ENCODE measurements around the gene APAF1.

Gene APAF1

DNA sequence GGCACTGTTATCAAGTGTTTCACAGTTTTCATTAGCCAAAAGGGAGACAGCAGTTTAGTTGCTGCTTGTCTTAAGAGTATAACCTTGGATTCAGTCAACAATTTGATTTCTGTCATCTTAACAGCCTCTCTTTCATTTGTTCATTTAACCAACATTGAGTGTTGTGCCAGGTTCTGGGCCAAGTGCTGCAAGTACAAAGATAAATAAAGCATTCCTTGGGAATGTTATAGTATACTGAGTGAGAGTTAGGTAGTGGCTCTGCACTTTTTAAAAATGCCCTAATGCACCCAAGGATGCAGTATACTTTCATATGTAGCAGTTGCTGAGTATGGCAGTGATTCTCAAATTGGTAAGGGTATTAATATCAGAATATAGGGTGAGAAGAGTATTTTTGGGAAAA lies 15.4 kb downstream of the APAF1 start:
- POLR2A ChIA-PET (ENCODE audit: low non-redundant PET), result no interaction called here
- TF ChIP-seq, protein P1, sequence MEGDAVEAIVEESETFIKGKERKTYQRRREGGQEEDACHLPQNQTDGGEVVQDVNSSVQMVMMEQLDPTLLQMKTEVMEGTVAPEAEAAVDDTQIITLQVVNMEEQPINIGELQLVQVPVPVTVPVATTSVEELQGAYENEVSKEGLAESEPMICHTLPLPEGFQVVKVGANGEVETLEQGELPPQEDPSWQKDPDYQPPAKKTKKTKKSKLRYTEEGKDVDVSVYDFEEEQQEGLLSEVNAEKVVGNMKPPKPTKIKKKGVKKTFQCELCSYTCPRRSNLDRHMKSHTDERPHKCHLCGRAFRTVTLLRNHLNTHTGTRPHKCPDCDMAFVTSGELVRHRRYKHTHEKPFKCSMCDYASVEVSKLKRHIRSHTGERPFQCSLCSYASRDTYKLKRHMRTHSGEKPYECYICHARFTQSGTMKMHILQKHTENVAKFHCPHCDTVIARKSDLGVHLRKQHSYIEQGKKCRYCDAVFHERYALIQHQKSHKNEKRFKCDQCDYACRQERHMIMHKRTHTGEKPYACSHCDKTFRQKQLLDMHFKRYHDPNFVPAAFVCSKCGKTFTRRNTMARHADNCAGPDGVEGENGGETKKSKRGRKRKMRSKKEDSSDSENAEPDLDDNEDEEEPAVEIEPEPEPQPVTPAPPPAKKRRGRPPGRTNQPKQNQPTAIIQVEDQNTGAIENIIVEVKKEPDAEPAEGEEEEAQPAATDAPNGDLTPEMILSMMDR (conservative IDR thresholded peaks at IDR 0.05; ENCODE audit: low read depth), result no peak
- CTCF ChIA-PET, result no interaction called here
- H3K27ac ChIP-seq, result no peak overlapping the region
- DNase-seq (ENCODE audit: low spot score), result no peak

DNA sequence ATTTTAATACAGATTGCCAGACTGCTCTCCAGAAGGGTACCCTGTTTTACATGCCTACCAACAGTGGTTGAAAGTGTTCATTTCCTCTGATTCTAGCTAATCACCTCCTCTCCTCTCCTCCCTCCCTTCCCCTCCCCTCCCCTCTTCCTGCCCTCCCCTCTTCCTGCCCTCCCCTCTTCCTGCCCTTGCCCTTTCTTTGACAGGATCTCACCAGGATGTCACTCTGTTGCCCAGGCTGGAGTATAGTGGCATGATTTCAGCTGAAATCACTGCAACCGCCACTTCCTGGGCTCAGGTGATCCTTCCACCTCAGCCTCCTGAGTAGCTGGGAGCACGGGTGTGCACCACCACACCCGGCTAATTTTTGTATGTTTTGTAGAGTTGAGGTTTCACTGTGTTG lies 24.7 kb downstream of the APAF1 start:
- DNase-seq (ENCODE audit: low spot score), result no peak
- TF ChIP-seq, protein P1 (conservative IDR thresholded peaks at IDR 0.05; ENCODE audit: low read depth), result no peak
- H3K27ac ChIP-seq, result no peak overlapping the region
- POLR2A ChIA-PET (ENCODE audit: low non-redundant PET), result no interaction called here
- CTCF ChIA-PET, result no interaction called here

DNA sequence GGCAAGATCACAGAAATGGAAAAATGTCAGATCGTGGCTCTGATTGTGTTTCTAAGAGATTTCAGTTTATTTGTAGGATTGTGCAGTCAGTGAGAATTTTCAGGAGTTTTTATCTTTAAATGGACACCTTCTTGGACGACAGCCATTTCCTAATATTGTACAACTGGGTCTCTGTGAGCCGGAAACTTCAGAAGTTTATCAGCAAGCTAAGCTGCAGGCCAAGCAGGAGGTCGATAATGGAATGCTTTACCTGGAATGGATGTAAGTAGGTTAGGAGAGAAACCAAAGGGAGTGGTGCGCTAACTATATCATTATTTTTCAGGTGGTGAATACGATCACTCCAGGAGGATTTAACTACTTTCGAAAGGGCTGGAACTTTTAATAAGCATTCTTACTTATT lies 26.4 kb downstream of the APAF1 start:
- H3K27ac ChIP-seq, result no peak overlapping the region
- POLR2A ChIA-PET (ENCODE audit: low non-redundant PET), result no interaction called here
- no peak for DNase-seq (ENCODE audit: low spot score)
- CTCF ChIA-PET, result no interaction called here
- TF ChIP-seq, protein P1 (conservative IDR thresholded peaks at IDR 0.05; ENCODE audit: low read depth), result no peak

DNA sequence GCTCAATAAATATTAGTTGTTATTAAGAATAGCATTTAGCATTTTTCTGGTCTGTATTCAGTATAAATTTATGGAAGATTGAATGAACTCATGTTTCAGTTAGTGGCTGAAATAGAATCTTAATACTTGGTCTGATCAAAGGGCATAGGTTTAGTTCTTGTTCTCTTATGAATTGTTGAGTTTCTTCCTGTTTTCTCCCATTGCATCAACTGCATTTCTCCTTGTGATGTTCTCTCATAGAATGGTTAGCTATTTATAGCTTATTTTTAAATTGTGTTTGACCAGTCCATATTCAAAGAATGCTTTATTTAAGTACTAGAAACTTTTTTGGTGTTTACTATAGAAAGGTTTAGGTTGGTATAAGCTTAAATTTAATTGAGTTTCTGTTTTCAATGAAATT lies 29.8 kb downstream of the APAF1 start:
- CTCF ChIA-PET, result interaction anchor here (0.5 kb wide), 1 partner anchor 30 kb away, joined by 3 read pairs; the partner anchor contains the start of gene IKBIP
- TF ChIP-seq, protein P1 (conservative IDR thresholded peaks at IDR 0.05; ENCODE audit: low read depth), result no peak
- no peak overlapping the region for H3K27ac ChIP-seq
- POLR2A ChIA-PET (ENCODE audit: low non-redundant PET), result no interaction called here
- no peak for DNase-seq (ENCODE audit: low spot score)

DNA sequence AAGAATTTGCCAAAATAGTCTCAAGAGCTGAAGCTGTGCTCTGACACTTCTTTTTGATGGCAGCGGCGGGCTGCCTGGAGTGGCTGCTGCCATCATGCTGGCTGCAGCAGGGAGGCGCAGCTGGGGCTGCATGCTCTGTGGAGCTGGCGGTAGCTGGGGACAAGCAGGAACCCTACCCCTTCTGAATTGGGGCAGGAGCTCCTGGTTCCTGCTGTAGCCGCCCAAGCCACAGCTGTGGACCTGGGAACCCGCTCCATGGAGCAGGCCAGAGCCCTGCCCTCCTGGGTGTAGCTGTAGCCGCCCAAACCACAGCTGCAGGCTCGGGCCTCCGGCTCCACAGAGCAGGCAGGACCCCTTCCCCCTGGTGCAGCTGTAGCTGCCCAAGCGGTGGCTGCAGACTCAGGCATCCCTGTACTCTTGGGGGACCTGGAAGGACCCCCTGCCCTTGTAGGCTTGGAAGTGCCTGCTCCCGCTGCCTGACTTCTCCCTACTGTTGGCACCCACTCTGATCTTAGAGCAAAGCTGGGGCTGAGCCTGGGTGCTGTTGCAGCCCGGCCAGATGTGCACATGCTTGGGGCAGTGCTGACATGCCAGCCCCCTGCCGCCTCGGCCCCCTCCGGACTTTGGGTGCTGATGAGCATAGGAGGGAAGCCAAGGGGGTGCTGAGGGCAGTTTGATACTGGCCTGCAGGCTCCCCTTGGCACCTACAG lies 33.3 kb downstream of the APAF1 start:
- DNase-seq (ENCODE audit: low spot score), result no peak
- TF ChIP-seq, protein P1 (conservative IDR thresholded peaks at IDR 0.05; ENCODE audit: low read depth), result no peak
- no peak overlapping the region for H3K27ac ChIP-seq
- POLR2A ChIA-PET (ENCODE audit: low non-redundant PET), result no interaction called here
- CTCF ChIA-PET, result interaction anchor here (0.6 kb wide), 1 partner anchor 1385 kb away, joined by 3 read pairs; no protein-coding TSS in a partner anchor

DNA sequence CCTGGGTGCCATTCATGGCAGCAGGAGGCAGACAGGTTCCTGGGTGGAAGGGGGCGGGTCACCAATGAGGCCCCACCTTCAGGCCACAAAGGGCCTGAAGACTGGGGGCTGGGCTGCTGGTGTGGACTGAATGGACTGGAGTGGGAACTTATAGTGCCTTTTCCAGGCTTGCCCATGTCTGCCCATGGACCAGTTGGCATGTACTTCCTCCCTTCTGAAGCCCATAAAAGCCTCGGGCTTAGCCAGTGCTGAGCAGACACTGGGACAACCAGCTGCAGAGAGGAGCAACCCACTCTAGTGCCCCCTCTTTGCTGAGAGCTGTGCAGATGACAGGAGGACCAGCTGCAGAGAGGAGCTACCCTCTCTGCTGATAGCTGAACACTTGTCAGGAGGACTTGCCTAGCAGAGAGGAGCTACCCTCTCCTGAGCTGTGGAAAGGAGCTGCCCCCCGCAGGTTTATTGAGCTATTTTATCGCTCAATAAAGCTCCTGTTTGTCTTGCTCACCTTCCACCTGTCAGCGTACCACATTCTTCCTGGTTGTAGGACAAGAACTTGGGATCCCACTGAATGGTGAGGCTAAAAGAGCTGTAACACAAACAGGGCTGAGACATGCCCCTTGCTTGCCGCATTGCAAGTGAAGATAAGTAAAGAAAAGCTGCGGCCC lies 34.0 kb downstream of the APAF1 start:
- no peak for DNase-seq (ENCODE audit: low spot score)
- no peak overlapping the region for H3K27ac ChIP-seq
- TF ChIP-seq, protein P1 (conservative IDR thresholded peaks at IDR 0.05; ENCODE audit: low read depth), result no peak
- ChIA-PET POLR2A (ENCODE audit: low non-redundant PET) (no interaction called here), CTCF (interaction anchor here (0.6 kb wide), 1 partner anchor 980 kb away, joined by 3 read pairs; no protein-coding TSS in a partner anchor)

Measured in RWPE1 (cell line).